WTC11 (cell line): ENCODE data around the gene CACNG3. TPM values are rescaled to one million over a fixed set of nuclear protein-coding genes. Genes with fewer than 3 reads are reported as not detected.

Source experiments
- ATAC-seq: fragments of 200-7000 bp; cut with Tn5 transposase; 2 replicates; pipeline ENCODE4 v1.10.0; 2021; ENCODE audit warnings: mild to moderate bottlenecking, moderate library complexity
- CTCF ChIA-PET: fragments of 300-600 bp; sonication (Branson Sonifier 250); formaldehyde crosslinking; loops from one replicate; lab custom pipeline; 2021; ENCODE audit warnings: antibody characterized with exemption; lab: Charles Lee
- POLR2A ChIA-PET: fragments of 350-600 bp; sonication (Branson Sonifier 250); formaldehyde crosslinking; loops from one replicate; lab custom pipeline; 2021; ENCODE audit warnings: antibody characterized with exemption; lab: Charles Lee
- DNase-seq: peaks from one replicate; pipeline ENCODE4 v3.0.0; 2021; ENCODE audit warnings: low spot score
- H3K27ac Mint-ChIP-seq: 2 replicates; pipeline ENCODE4 v1.8.0; 2021; ENCODE audit warnings: mixed read lengths
- H3K27me3 Mint-ChIP-seq: 2 replicates; pipeline ENCODE4 v1.8.0; 2021; ENCODE audit warnings: low read depth, mild to moderate bottlenecking, moderate library complexity, mixed read lengths
- H3K36me3 Mint-ChIP-seq: 2 replicates; pipeline ENCODE4 v1.8.0; 2021; ENCODE audit warnings: mixed read lengths
- H3K4me1 Mint-ChIP-seq: 2 replicates; pipeline ENCODE4 v1.8.0; 2022; ENCODE audit warnings: mixed read lengths
- H3K4me3 Mint-ChIP-seq: 2 replicates; pipeline ENCODE4 v1.8.0; 2021; ENCODE audit warnings: mild to moderate bottlenecking, moderate library complexity, mixed read lengths
- H3K9me3 Mint-ChIP-seq: 2 replicates; pipeline ENCODE4 v1.8.0; 2021; ENCODE audit warnings: mixed read lengths
- CBFB ChIP-seq: sonication (generic); formaldehyde crosslinking; IDR thresholded peaks from 2 replicates; pipeline ENCODE4 v1.8.1; 2022; ENCODE audit warnings: mild to moderate bottlenecking, low read depth, missing genetic modification reagents
- GTF2I ChIP-seq: fragments of 250-450 bp; sonication (Bioruptor Pico); conservative IDR thresholded peaks from 2 replicates; pipeline ENCODE4 v1.4.0; 2021; ENCODE audit warnings: mild to moderate bottlenecking
- KAT7 ChIP-seq: sonication (generic); formaldehyde crosslinking; IDR thresholded peaks from 2 replicates; pipeline ENCODE4 v1.8.1; 2023; ENCODE audit warnings: missing genetic modification reagents, mild to moderate bottlenecking, borderline replicate concordance
- NFATC4 ChIP-seq: fragments of 250-450 bp; sonication (Bioruptor Pico); IDR thresholded peaks from 2 replicates; pipeline ENCODE4 v1.9.0; 2021; ENCODE audit warnings: mild to moderate bottlenecking
- NR3C1 ChIP-seq: sonication (generic); formaldehyde crosslinking; conservative IDR thresholded peaks from 2 replicates; pipeline ENCODE4 v1.8.1; 2023; ENCODE audit warnings: low read depth, mild to moderate bottlenecking, missing genetic modification reagents
- OVOL2 ChIP-seq: fragments of 250-450 bp; sonication (Bioruptor Pico); IDR thresholded peaks from 2 replicates; pipeline ENCODE4 v1.9.0; 2021; ENCODE audit warnings: mild to moderate bottlenecking, borderline replicate concordance
- PRRX2 ChIP-seq: fragments of 250-450 bp; sonication (Bioruptor Pico); IDR thresholded peaks from 2 replicates; pipeline ENCODE4 v1.8.0; 2021; ENCODE audit warnings: mild to moderate bottlenecking
- ZNF317 ChIP-seq: sonication (generic); formaldehyde crosslinking; IDR thresholded peaks from 2 replicates; pipeline ENCODE4 v1.8.1; 2023; ENCODE audit warnings: low read depth, mild to moderate bottlenecking, moderate library complexity, missing genetic modification reagents, borderline replicate concordance
- total RNA-seq: library from RNA; stranded (reverse); gene quantifications from 3 replicates; pipeline ENCODE4 v1.2.3, GENCODE V29; 2021
- TF ChIP-seq, protein P1 (sequence below): sonication (generic); formaldehyde crosslinking; IDR thresholded peaks from 2 replicates; pipeline ENCODE4 v1.8.0; 2022; ENCODE audit warnings: mild to moderate bottlenecking, missing genetic modification reagents
- TF ChIP-seq, protein P2 (sequence below): fragments of 250-450 bp; sonication (Bioruptor Pico); IDR thresholded peaks from 2 replicates; pipeline ENCODE4 v1.9.0; 2021; ENCODE audit warnings: moderate library complexity, mild to moderate bottlenecking, inconsistent platforms, borderline replicate concordance
- TF ChIP-seq, protein P3 (sequence below): sonication (generic); formaldehyde crosslinking; IDR thresholded peaks from 2 replicates; pipeline ENCODE4 v1.8.1; 2023; ENCODE audit warnings: mild to moderate bottlenecking, missing genetic modification reagents, moderate library complexity
- TF ChIP-seq, protein P4 (sequence below): sonication (generic); formaldehyde crosslinking; IDR thresholded peaks from 2 replicates; pipeline ENCODE4 v1.8.0; 2023; ENCODE audit warnings: missing genetic modification reagents
- TF ChIP-seq, protein P5 (sequence below): sonication (generic); formaldehyde crosslinking; IDR thresholded peaks from 2 replicates; pipeline ENCODE4 v1.8.1; 2023; ENCODE audit warnings: mild to moderate bottlenecking, missing genetic modification reagents, moderate library complexity
- TF ChIP-seq, protein P6 (sequence below): sonication (generic); formaldehyde crosslinking; IDR thresholded peaks from 2 replicates; pipeline ENCODE4 v1.8.0; 2023; ENCODE audit warnings: mild to moderate bottlenecking, missing genetic modification reagents

Gene CACNG3
- total RNA-seq, 1 experiment from 2014 or later = not detected

DNA sequence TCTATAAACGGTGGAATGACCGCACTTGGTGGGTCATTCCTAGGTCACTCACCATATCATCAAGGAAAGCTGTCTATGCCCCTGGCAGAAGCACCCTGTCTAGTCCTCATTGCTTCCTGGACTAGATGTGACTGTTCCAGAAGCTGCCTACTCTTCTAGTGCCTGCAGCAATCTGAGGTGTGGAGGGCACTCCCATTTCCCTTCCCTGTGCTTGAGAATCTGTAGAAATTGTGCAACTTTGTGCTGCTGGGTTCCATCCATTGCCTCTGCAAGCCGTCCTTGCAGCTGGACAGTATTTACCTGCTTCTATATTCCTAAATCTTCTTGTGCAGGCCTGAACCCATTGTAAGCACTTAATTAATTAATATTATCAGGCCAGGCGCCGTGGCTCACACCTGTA, 52.1 kb downstream of the CACNG3 start:
- H3K9me3 Mint-ChIP-seq = peaks cover 5% of the 10 kb centered on the region; the same call in 1 of the 2 replicates
- CTCF ChIA-PET = interaction anchor here (1.6 to 2.3 kb wide), 2 partner anchors 55 to 197 kb away, joined by 3 to 8 read pairs; no protein-coding TSS in a partner anchor

DNA sequence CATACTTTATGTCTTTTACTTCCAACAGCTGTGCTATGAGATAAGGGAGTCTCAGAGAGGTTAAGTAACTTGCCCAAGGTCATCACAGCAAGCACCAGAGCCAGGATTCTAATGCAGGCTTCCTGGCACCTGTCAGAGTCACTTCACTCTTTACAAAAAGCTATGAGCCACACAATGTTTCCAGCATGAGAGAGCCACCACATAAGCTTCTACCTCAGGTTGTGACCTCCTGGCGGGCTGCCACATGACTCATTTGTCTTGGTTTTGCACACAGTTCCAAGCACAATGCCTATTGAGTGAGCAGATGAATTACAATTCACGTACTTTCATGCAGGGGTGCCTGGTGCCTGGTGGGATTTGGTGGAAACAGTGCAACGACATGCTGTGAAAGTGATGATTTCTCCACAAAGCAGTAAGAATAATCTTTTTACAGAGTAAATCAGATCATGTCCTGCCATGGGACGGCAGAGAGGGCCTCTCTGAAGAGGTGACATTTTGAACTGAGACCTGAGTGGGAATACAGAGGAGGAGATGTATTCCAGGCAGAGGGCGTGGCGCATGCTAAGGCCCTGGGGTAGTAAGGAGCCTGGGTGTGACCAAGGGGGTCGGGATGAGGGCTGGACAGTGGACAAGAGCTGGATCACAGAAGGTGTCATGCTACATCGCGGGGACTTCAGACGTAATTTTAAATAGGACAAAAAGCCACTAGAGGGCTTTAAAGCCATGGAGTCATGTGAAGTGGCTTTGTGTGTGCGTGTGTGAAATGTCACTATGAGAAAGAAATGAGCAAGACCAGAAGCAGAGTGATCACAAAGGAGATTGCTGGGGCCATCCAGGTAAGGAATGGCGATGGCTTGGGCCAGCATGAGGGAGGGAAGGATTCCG, 53.4 kb downstream of the CACNG3 start:
- POLR2A ChIA-PET = no interaction called here
- no peak overlapping the region for H3K4me3 Mint-ChIP-seq
- no peak overlapping the region for H3K27ac Mint-ChIP-seq
- peaks cover 5% of the 10 kb centered on the region; the same call in 1 of the 2 replicates for H3K4me1 Mint-ChIP-seq
- 0 out of 2 replicates have a peak, but pooled peaks have one; percentile 35 for TF ChIP-seq GTF2I (CRISPR knock-in tag)
- TF ChIP-seq, protein P1, sequence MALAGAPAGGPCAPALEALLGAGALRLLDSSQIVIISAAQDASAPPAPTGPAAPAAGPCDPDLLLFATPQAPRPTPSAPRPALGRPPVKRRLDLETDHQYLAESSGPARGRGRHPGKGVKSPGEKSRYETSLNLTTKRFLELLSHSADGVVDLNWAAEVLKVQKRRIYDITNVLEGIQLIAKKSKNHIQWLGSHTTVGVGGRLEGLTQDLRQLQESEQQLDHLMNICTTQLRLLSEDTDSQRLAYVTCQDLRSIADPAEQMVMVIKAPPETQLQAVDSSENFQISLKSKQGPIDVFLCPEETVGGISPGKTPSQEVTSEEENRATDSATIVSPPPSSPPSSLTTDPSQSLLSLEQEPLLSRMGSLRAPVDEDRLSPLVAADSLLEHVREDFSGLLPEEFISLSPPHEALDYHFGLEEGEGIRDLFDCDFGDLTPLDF (CRISPR knock-in tag) = no peak
- TF ChIP-seq OVOL2 = no peak
- no peak for TF ChIP-seq KAT7
- no peak for TF ChIP-seq NR3C1 (CRISPR knock-in tag)
- TF ChIP-seq CBFB (CRISPR knock-in tag) = no peak
- H3K27me3 Mint-ChIP-seq = no peaks in the 10 kb centered on the region
- no peaks in the 10 kb centered on the region for H3K36me3 Mint-ChIP-seq
- H3K9me3 Mint-ChIP-seq = peaks cover 5% of the 10 kb centered on the region; the same call in 1 of the 2 replicates
- no peak for DNase-seq
- no peak for ATAC-seq
- CTCF ChIA-PET = interaction anchor here (0.6 to 2.3 kb wide), 7 partner anchors 54 to 264 kb away, joined by 3 to 8 read pairs (median 4); partner anchors contain the start of gene CACNG3

More for the DNA sequence above, 52.1 kb downstream of the CACNG3 start:
- Mint-ChIP-seq H3K36me3 (no peaks in the 10 kb centered on the region), H3K4me3 (no peak overlapping the region)
- no peak for TF ChIP-seq NFATC4
- TF ChIP-seq, protein P2, sequence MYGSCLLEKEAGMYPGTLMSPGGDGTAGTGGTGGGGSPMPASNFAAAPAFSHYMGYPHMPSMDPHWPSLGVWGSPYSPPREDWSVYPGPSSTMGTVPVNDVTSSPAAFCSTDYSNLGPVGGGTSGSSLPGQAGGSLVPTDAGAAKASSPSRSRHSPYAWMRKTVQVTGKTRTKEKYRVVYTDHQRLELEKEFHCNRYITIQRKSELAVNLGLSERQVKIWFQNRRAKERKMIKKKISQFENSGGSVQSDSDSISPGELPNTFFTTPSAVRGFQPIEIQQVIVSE (CRISPR knock-in tag) = no peak
- TF ChIP-seq PRRX2 (CRISPR knock-in tag) = no peak
- TF ChIP-seq, protein P3, sequence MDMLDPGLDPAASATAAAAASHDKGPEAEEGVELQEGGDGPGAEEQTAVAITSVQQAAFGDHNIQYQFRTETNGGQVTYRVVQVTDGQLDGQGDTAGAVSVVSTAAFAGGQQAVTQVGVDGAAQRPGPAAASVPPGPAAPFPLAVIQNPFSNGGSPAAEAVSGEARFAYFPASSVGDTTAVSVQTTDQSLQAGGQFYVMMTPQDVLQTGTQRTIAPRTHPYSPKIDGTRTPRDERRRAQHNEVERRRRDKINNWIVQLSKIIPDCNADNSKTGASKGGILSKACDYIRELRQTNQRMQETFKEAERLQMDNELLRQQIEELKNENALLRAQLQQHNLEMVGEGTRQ (CRISPR knock-in tag) = no peak
- TF ChIP-seq, protein P4, sequence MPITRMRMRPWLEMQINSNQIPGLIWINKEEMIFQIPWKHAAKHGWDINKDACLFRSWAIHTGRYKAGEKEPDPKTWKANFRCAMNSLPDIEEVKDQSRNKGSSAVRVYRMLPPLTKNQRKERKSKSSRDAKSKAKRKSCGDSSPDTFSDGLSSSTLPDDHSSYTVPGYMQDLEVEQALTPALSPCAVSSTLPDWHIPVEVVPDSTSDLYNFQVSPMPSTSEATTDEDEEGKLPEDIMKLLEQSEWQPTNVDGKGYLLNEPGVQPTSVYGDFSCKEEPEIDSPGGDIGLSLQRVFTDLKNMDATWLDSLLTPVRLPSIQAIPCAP = no peak
- TF ChIP-seq, protein P5, sequence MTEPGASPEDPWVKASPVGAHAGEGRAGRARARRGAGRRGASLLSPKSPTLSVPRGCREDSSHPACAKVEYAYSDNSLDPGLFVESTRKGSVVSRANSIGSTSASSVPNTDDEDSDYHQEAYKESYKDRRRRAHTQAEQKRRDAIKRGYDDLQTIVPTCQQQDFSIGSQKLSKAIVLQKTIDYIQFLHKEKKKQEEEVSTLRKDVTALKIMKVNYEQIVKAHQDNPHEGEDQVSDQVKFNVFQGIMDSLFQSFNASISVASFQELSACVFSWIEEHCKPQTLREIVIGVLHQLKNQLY (CRISPR knock-in tag) = no peak
- no peak for TF ChIP-seq GTF2I (CRISPR knock-in tag)
- TF ChIP-seq, all 79 proteins: peak for 0
- ATAC-seq (no peak), DNase-seq (no peak)
- POLR2A ChIA-PET = no interaction called here
- Mint-ChIP-seq H3K4me1 (no peaks in the 10 kb centered on the region), H3K27ac (no peak overlapping the region), H3K27me3 (no peaks in the 10 kb centered on the region)

DNA sequence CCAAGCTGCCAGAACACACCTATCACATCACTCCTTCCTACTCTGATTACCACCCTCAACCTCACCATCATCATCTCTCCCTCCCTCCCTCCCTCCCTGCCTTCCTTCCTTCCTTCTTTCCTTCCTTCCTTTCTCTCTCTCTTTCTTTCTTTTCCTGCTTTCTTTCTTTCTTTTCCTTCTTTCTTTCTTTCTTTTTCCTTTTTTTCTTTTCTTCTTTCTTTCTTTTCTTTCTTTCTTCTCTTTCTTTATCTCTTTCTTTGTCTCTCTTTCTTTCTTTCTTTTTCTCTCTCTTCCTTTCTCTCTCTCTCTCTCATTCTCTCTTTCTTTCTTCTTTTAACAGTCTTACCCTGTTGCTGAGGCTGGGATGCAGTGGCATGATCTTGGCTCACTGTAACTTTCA, 59.2 kb downstream of the CACNG3 start:
- Mint-ChIP-seq H3K27ac (no peak overlapping the region), H3K4me3 (no peak overlapping the region)

More for the DNA sequence above, 59.2 kb downstream of the CACNG3 start:
- ChIA-PET POLR2A (no interaction called here), CTCF (no interaction called here)
- Mint-ChIP-seq H3K36me3 (no peaks in the 10 kb centered on the region), H3K9me3 (peaks cover 5% of the 10 kb centered on the region; the same call in 1 of the 2 replicates), H3K4me1 (peaks cover 19% of the 10 kb centered on the region), H3K27me3 (no peaks in the 10 kb centered on the region; the same call in 1 of the 2 replicates)
- no peak for TF ChIP-seq ZNF317
- TF ChIP-seq, protein P6, sequence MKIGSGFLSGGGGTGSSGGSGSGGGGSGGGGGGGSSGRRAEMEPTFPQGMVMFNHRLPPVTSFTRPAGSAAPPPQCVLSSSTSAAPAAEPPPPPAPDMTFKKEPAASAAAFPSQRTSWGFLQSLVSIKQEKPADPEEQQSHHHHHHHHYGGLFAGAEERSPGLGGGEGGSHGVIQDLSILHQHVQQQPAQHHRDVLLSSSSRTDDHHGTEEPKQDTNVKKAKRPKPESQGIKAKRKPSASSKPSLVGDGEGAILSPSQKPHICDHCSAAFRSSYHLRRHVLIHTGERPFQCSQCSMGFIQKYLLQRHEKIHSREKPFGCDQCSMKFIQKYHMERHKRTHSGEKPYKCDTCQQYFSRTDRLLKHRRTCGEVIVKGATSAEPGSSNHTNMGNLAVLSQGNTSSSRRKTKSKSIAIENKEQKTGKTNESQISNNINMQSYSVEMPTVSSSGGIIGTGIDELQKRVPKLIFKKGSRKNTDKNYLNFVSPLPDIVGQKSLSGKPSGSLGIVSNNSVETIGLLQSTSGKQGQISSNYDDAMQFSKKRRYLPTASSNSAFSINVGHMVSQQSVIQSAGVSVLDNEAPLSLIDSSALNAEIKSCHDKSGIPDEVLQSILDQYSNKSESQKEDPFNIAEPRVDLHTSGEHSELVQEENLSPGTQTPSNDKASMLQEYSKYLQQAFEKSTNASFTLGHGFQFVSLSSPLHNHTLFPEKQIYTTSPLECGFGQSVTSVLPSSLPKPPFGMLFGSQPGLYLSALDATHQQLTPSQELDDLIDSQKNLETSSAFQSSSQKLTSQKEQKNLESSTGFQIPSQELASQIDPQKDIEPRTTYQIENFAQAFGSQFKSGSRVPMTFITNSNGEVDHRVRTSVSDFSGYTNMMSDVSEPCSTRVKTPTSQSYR (CRISPR knock-in tag) = no peak
- no peak for ATAC-seq
- DNase-seq = no peak
